Nucleus accumbens (tissue), 56 donors: Measurements from ENCODE around the gene SLC6A7.
A peak's percentile ranks its signal among the peaks of the same experiment; 100 is the strongest.

Experiments
- DNase-seq, 56 donors: peaks; one replicate each; lab custom pipeline; 2025; lab: John Stamatoyannopoulos, UW

Gene SLC6A7

GRCh38 chr5:150172145-150172544 lies 17.7 kb upstream of the SLC6A7 start:
- DNase-seq = no peak

DNA sequence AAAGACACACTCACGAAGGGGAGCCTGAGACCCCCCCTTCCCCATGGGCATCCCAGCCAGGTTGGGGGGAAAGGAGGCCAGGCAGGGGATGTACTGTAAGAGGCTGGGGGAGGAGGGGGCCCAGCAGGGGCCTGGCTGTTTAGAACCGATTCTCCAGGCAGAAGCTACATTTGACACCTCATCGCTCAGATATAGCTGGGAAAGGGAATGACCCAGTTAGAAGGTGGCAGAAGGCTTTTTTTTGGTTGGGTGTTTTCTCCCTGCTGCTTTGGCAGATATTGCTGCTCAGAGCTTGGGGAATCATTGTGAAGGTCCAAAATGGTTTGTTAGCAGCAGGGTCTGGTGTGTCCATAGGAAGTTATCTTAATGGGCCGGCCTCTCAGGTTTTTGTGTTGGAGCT lies 17.3 kb upstream of the SLC6A7 start:
- no peak for DNase-seq

DNA sequence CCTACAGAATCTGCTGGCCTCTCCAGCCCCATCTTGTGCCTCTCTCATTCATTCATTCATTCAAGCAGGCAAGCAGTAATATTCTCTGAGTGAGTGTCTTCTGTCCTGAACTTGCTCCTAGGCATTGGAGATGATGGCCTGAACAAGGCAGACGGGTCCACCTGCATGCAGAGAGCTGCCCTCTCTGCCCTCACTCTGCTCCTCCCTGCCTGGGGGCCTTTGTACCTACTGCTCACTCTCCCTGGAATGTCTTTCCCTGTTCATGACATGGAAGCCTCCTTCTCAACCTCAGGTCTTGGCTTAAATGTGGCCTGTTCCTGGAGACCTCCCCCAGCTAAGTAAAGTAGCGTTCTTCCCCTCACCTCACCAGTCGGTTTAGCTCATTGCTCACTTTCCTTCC lies 16.7 kb upstream of the SLC6A7 start:
- no peak for DNase-seq

DNA sequence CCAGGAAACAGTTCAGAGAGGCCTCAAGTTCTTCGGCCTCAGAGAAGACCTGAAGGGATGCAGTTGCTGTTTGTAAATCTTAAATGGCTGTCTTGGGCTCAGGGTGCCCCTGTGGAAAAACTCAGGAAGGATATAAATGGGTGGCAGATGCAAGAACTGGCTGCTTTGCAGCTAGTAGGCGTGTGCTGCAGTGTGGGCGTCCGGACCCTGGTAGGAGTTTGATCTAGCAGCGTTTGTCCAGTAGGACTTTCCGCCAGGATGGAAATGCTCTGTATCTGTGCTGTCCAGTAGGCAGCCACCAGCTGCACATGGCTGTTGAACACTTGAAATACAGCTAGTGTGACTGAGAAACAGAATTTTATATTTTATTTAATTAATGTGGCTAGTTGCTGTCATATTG lies 15.6 kb upstream of the SLC6A7 start:
- DNase-seq = no peak

- DNase-seq = no peak
Measured at GRCh38 chr5:150175076-150175475, 14.8 kb upstream of the SLC6A7 start.

DNA sequence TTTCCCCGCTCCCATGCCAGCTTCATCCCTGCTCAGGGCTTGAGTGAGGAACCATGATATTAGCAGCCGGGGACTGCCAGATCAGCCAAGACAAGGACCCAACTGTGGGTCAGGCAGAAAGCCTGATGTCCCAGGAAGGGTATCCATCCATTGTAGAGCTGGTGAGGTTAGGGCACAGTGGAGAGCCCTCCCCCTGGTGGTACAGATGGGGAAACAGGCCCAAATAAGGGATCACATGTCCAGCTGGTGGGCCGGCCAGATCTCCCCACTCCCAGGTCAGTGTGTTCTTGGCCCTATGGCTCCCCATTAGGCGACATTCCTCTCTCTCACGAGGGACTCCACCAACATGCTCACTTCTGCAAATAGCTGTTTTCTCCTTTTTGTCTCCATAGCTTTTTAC lies 14.3 kb upstream of the SLC6A7 start:
- DNase-seq = no peak

DNA sequence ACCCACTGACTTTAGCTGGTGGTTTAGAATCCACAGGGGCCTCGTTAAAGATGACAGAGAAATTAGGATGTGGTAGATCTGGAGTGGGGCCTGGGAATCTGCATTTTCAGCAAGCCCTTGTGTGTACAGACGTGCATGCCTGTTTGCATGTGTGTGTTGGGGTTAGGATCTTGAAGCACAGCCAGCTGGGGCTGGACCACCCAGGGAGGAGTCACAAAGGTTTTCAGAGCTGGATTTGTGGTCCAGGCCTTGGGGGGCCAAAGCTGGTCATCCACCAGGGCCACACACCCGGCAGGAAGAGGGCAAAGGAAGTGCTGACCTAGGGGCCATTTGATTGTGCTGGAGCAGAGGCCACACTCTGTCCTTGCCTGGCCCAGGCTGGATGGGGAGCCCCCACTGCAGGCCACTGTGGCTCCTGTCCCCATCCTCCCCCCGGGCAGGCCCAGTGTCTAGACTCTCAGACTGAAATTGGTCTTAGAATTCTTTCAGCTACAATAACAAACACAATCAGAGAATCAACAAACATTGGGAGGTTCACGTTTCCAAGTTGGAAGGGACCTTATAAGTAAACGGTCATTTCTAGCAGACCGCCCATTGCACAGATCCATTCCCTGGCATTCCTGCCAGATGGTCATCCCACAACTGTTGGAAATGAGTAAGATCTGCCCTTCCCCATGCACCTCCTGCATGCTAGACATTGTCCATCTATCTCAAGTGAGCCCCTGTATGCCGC lies 13.0 kb upstream of the SLC6A7 start:
- DNase-seq = no peak

GRCh38 chr5:150177721-150178120 lies 12.1 kb upstream of the SLC6A7 start:
- no peak for DNase-seq

DNA sequence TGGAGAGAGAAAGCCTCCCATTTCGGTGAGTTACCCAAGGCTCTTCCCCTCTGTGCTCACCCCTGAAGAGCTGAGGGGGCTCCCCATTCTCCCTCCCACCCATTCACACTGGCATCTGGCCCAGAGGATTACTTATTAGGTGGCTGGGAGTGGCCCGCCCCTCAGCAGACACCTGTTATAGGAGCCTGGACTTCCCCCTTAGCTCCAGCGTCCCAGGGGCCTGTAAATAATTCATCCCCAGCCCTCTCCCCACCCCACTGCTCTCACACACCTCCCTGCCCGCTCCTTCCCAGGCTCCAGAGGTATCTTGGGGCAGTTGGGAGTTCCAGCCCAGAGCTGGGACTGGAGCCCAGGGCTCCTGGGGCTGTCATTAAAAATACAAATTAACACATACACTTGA lies 11.6 kb upstream of the SLC6A7 start:
- DNase-seq = no peak

DNA sequence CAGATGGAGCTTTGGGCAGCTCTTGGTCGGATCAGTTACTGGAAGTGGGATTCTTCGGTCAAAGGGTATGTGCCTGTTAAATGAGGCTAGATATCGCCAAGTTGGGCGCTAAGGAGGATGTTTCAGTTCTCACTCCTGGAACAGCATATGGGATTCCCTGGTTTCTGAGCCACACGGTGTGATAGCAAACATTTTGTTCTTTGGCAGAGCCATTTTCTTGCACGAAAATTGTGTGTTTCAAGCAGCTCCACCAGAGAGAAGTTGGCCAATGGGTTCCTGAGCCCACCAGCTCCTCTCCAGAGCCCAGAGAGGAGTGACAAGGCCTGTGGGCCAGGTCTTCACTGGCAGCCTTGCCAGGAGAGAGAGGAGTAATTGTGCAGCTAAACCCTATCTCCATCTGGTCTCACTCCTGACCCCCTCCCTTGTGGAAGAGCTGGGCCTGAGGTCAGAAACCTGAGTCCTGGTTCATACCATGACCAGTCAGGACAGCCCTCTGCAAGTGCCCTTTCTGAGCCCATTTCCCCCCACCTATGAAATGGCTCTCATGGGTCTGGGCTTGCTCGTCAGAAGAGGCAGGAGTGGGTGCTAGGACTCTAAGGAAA lies 10.7 kb upstream of the SLC6A7 start:
- DNase-seq = no peak

DNA sequence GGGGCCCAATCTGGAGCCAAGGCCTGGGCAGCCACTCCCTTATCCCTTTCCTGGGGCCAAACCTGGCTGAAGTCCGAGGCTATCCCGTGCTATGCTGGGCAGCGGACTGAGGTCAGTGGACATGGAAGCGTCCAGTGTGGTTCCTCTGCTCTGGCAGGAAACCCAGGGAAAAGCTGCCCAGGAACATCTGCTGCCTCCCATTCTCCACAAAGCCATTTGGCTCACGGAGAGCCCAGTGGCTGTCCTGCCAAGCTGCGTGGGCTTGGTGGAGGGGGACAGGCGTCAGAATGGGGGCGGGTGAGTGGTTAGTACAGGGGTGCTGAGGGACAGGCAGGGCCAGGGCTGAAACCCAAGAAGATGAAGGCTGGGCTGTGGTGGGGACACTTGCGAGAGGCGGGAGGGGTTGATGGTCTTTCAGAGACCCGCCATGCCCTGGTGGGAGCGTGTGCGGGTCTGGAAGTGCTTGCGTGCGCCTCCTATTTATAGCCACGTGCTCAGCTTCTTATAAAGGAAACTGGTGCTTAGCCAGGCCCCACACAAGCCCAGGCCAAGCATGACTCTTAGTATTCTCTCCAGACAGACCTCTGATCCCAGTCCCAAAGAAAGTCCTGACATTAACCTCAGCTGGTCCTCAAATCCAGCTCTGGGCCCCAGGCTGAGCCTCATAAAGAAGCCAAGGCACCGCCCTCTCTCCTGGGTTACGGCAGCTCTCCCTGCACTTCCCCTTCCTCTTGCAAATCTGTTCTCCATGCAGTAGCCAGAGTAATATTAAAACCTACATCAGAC lies 9.4 kb upstream of the SLC6A7 start:
- peak in 51 of 56 donors; percentile 15 to 92 (median 66) for DNase-seq

GRCh38 chr5:150181027-150181426 lies 8.8 kb upstream of the SLC6A7 start:
- DNase-seq = no peak

GRCh38 chr5:150181766-150182545 lies 7.9 kb upstream of the SLC6A7 start:
- no peak for DNase-seq

DNA sequence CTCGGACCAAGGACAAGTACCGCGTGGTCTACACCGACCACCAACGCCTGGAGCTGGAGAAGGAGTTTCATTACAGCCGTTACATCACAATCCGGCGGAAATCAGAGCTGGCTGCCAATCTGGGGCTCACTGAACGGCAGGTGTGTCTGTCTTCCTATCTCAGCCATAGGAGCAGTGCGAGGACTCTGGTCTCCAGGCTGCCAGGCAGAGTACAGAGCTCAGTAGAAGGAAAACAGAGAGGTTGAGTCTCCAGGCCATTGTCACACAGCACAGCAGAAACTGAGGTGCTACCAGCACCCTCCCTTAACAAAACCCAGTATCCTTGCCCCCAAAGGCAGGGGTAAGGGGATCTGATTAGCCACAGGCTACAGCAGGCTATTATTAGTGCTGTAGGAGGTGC lies 7.1 kb upstream of the SLC6A7 start:
- no peak for DNase-seq

DNA sequence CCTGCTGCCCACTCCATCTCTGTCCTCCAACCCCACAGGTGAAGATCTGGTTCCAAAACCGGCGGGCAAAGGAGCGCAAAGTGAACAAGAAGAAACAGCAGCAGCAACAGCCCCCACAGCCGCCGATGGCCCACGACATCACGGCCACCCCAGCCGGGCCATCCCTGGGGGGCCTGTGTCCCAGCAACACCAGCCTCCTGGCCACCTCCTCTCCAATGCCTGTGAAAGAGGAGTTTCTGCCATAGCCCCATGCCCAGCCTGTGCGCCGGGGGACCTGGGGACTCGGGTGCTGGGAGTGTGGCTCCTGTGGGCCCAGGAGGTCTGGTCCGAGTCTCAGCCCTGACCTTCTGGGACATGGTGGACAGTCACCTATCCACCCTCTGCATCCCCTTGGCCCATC lies 6.4 kb upstream of the SLC6A7 start:
- DNase-seq = no peak

- DNase-seq = no peak
Measured at GRCh38 chr5:150184006-150184405, 5.9 kb upstream of the SLC6A7 start.

- no peak for DNase-seq
Measured at GRCh38 chr5:150184990-150185912, 4.6 kb upstream of the SLC6A7 start.

DNA sequence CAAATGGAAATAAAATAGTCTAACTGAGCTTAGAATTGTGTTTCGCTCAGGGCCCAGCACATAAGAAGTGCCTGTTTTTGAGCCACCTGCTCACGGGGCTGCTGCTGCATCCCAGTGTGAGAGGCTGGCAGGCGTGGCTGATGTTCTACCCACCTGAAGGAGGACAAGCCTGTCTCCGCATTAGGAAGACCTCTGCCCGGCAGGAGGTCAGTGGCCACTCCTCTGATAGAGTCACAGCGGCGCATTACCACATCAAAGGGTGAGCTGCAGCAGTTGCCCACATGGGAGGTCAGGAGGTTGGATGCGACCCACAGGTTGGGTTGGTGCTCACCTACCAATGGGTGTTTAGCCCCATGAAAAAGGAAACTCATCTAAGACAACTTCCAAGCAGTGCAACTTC lies 3.7 kb upstream of the SLC6A7 start:
- no peak for DNase-seq

GRCh38 chr5:150186897-150187296 lies 3.0 kb upstream of the SLC6A7 start:
- no peak for DNase-seq
